Heart right ventricle (tissue), 16 donors: ENCODE data around the gene BABAM2. TPM values are rescaled to one million over a fixed set of nuclear protein-coding genes. Genes with fewer than 3 reads are reported as not detected.

Experiments
- ATAC-seq, 8 donors: fragments of 200-7000 bp; cut with Tn5 transposase; one replicate each; pipeline ENCODE4 v1.9.1; 2020; ENCODE audit warnings: mild to moderate bottlenecking in 8 of 8, moderate library complexity in 8 of 8, moderate number of reproducible peaks in 1 of 8
- DNase-seq, 2 donors: peaks; one replicate each; pipeline ENCODE4 v3.0.0-alpha.2; 2020
- H3K27ac ChIP-seq, 10 donors: fragments of 200-600 bp; sonication (generic) in 2 of 10; one replicate each; pipeline versions ENCODE4 v1.5.0 to v1.8.0; 2020 to 2022; ENCODE audit warnings: mild to moderate bottlenecking in 3 of 10
- H3K27me3 ChIP-seq, 7 donors: fragments of 200-600 bp; one replicate each; pipeline ENCODE4 v1.8.0; 2021 to 2022; ENCODE audit warnings: mild to moderate bottlenecking in 2 of 7
- H3K36me3 ChIP-seq, 9 donors: fragments of 200-600 bp; sonication (generic) in 1 of 9; one replicate each; pipeline versions ENCODE4 v1.5.0 to v1.8.0; 2020 to 2022; ENCODE audit warnings: mild to moderate bottlenecking in 2 of 9
- H3K4me1 ChIP-seq, 9 donors: fragments of 200-600 bp; sonication (generic) in 1 of 9; one replicate each; pipeline versions ENCODE4 v1.5.0 to v1.8.0; 2020 to 2022; ENCODE audit warnings: mild to moderate bottlenecking in 4 of 9
- H3K4me3 ChIP-seq, 10 donors: fragments of 200-600 bp; sonication (generic) in 2 of 10; one replicate each; pipeline versions ENCODE4 v1.5.0 to v1.8.0; 2020 to 2022; ENCODE audit warnings: mild to moderate bottlenecking in 7 of 10, moderate library complexity in 2 of 10
- H3K9me3 ChIP-seq, 11 donors: fragments of 200-600 bp in 10 of 11; sonication (generic) in 2 of 11; one replicate each; pipeline versions ENCODE4 v1.5.0 to v1.8.0; 2013 to 2022; ENCODE audit warnings: mild to moderate bottlenecking in 2 of 11, control low read depth in 1 of 11, moderate library complexity in 1 of 11
- CTCF ChIP-seq, 9 donors: fragments of 200-600 bp; sonication (generic) in 2 of 9; IDR thresholded peaks; one replicate each; pipeline versions ENCODE4 v1.5.0 to v1.8.0; 2021 to 2022; ENCODE audit warnings: antibody characterized with exemption in 9 of 9, mild to moderate bottlenecking in 5 of 9, moderate library complexity in 1 of 9
- WGBS, 2 donors: extraction: QIAGEN DNeasy Blood & Tissue Kit; methylation state at CpG; one replicate each; pipeline ENCODE4 v1.1.7; 2013; ENCODE audit warnings: inconsistent platforms in 1 of 2; 5-methylcytosine and 5-hydroxymethylcytosine counted together
- intact Hi-C, 10 donors: fragments of 100-400 bp; cut with DNase I; formaldehyde crosslinking; loops; one replicate each; pipeline versions ENCODE4 v1.11.1 to v1.14.2; 2022
- polyA plus RNA-seq, 2 donors: library from polyadenylated mRNA; stranded (reverse); fragments of 200-250 nt; gene quantifications; one replicate each; pipeline ENCODE4 v1.2.3, GENCODE V29; 2013
- total RNA-seq, 10 donors: library from RNA; stranded (reverse); fragmentation: NEBNext Ultra II Directional in 3 of 10; extraction: Animal tissue kit (Norgen Biotek cat#: 25700) in 3 of 10; gene quantifications; one replicate each; pipeline versions ENCODE4 v1.2.1 to v1.2.4, GENCODE V29; 2021 to 2023
- donor health status: Arrhythmogenic right ventricular cardiomyopathy.
- donor health status: ischemic (EF 13 %, LVEDD 7.1; RV severe dilation, severe dysfunction).
- donor health status: healthy with polysubstance abuse.
- donor health status: DM: no; HTN: yes; CAD: no.
- donor health status: DM: no; HTN: no; CAD: no.
- donor health status: ischemic (EF 25% LVEDD 6.9; RV normal size, moderate dysfunction).
- donor health status: ischemic (EF 25% LVEDD 5.7; RV mildly dilated, moderate dysfunction).
- donor health status: healthy.
- donor health status: DM: yes; HTN: yes; CAD: no.
- donor health status: Ischemic cardiomyopathy.
- donor health status: ischemic (EF 35%, LVEDD 5.7; RV mildly dilated, moderate dysfunction).
- donor health status: nonischemic (EF 11% LVEDD 7.7; RV severe dilation, severe dysfunction).
- donor health status: DM: yes; HTN: yes; CAD: no.
- donor health status: PGD.
- donor health status: ischemic (EF 29% LVEDD 5.4; RV normal size, mild dysfunction).
- donor health status: nonischemic (EF 23%, LVEDD 6.1; RV moderate dilation, normal function).

The BABAM2 gene
- total and polyA plus RNA-seq, 12 donors = 13.3 to 83.4 (median 65.9) TPM

DNA sequence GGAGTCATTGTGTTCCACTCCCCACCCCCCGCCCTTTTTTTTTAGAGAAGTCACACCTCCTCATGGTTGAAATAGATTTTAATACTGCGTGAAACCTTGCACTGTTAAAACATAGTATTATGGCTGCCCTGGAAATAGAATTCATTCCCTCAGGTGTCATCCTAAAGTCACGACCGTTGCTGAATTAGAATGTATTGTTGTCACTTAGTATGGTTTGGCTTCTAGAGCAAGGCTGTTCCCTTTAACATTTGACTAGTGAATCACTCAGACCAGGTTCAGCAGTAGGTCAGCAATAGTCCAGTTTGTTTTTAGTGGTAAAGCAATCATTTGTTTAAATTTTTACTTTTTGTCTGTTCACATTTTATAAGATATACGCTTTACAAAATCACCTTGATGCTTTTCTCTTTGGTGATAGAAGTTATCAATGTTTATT lies 1.2 kb downstream of the BABAM2 start:
- Histone ChIP-seq H3K9me3 (no peaks in the 10 kb centered on the region), H3K4me1 (peaks cover 0 to 61% (median 34%) of the 10 kb centered on the region in 9 donors), H3K4me3 (peak overlapping the region in 6 of 10 donors; percentile 55 to 84 (median 82)), H3K27ac (peak overlapping the region in 8 of 10 donors; percentile 89 to 99 (median 98)), H3K27me3 (no peaks in the 10 kb centered on the region), H3K36me3 (peaks cover 0 to 24% (median 0%) of the 10 kb centered on the region in 9 donors)
- DNase-seq (no peak), ATAC-seq (no peak)
- 79 to 85% methylated on average over 5 of the region's 5 CpGs for WGBS, 2 donors
- intact Hi-C loops = loop anchor here in 6 of 10 donors (2.0 to 10.0 kb wide), 10 partner anchors 31 to 506 kb away; partner anchors contain the start of gene FOSL2 (in 3 of the 6)
- TF ChIP-seq CTCF (IDR thresholded peaks at IDR 0.05) = no peak

- Histone ChIP-seq H3K27ac (peak overlapping the region in 3 of 10 donors; percentile 4 to 99 (median 26)), H3K27me3 (no peaks in the 10 kb centered on the region), H3K36me3 (peaks cover 0 to 37% (median 0%) of the 10 kb centered on the region in 9 donors), H3K4me1 (peaks cover 0 to 70% (median 30%) of the 10 kb centered on the region in 9 donors), H3K4me3 (no peak overlapping the region), H3K9me3 (no peaks in the 10 kb centered on the region)
- 59 to 68% methylated on average over 3 of the region's 3 CpGs for WGBS, 2 donors
- TF ChIP-seq CTCF (IDR thresholded peaks at IDR 0.05) = no peak
- no peak for ATAC-seq
- intact Hi-C loops = loop anchor here in 5 of 10 donors (5.0 to 10.0 kb wide), 7 partner anchors 49 to 504 kb away; partner anchors contain the start of gene FOSL2 (in 2 of the 5)
- DNase-seq = no peak
These were observed 2.5 kb downstream of the BABAM2 start for GRCh38 chr2:27893006-27893405.

DNA sequence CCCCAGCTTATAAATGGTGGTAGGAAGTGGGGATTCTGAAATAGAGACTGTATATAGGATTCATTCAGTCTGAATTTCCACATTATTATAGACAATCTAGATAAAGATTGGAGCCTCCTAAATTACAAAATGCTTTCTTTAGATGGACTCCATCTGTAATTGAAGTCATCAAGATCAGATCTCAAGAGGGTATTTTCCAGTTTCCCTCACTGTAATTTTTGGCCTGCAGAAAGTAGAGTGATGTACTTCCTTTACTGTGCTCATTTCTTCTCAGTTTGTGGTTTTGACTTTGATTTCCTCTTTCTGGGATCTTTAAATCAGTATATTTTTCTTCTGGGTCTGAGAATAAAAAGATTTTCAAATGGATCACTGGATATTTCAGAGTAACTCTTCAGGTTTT lies 7.2 kb downstream of the BABAM2 start:
- ATAC-seq = no peak
- H3K27me3 ChIP-seq = no peaks in the 10 kb centered on the region
- TF ChIP-seq CTCF (IDR thresholded peaks at IDR 0.05) = no peak
- H3K36me3 ChIP-seq = peaks cover 0 to 66% (median 0%) of the 10 kb centered on the region in 9 donors
- DNase-seq = no peak
- H3K27ac ChIP-seq = peak overlapping the region in 4 of 10 donors; percentile 3 to 79 (median 34)
- peaks cover 0 to 50% (median 4%) of the 10 kb centered on the region in 9 donors for H3K4me1 ChIP-seq
- intact Hi-C loops = loop anchor here in 1 of 10 donors (10.0 kb wide), 1 partner anchor 163 kb away; no protein-coding TSS in a partner anchor
- no peak overlapping the region for H3K4me3 ChIP-seq
- H3K9me3 ChIP-seq = no peaks in the 10 kb centered on the region

DNA sequence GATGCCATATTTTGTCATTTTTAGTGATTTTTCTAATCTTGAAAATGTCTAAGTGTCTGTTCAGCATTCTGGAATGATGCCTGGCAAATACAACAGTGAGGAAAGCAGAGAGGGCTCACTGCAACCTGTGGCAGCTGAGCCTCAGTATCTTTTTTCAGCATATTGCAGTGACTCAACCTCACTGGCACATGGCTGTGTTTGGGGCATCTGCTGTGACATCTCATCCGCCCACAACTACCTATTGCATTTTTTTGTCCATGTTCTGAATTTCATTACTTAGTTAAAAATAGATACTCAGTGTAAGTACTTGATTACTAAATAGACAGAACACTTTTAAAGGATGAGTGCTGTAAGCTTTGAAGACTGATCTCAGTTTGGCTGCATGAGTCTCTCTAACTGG lies 10.7 kb downstream of the BABAM2 start:
- Histone ChIP-seq H3K27me3 (no peaks in the 10 kb centered on the region), H3K4me3 (no peak overlapping the region), H3K4me1 (peaks cover 0 to 35% (median 8%) of the 10 kb centered on the region in 9 donors), H3K27ac (no peak overlapping the region), H3K36me3 (peaks cover 0 to 48% (median 0%) of the 10 kb centered on the region in 9 donors), H3K9me3 (no peaks in the 10 kb centered on the region)
- DNase-seq = no peak
- TF ChIP-seq CTCF (IDR thresholded peaks at IDR 0.05) = no peak
- peak in 1 of 8 donors; percentile 56 for ATAC-seq
- 86 to 92% methylated on average over 1 of the region's 1 CpG for WGBS, 2 donors
- intact Hi-C loops = no loop called here
